ENCODE data around the gene SLC9A9.
"Not testable (repeated sequence)": the region's sequence is repeated elsewhere in the genome, so short reads cannot be mapped to it uniquely, and the experiment has no call there.

SLC9A9 gene

GRCh38 chr3:143847787-143848631 lies at the start of gene SLC9A9:
Gene SLC9A9 (minus strand): TSS chr3:143848468. CDS start chr3:143848322, 146 bp downstream.
- peak; percentile 70 for DNase-seq

GRCh38 chr3:143897576-143898295 lies 49.5 kb upstream of the SLC9A9 start:
- DNase-seq = no peak

GRCh38 chr3:143896486-143896885 lies 48.2 kb upstream of the SLC9A9 start:
- no peak for DNase-seq

- peak; percentile 56 for DNase-seq
Measured at GRCh38 chr3:143895805-143896204, 47.5 kb upstream of the SLC9A9 start.

GRCh38 chr3:143888846-143889245 lies 40.6 kb upstream of the SLC9A9 start:
- no peak for DNase-seq

GRCh38 chr3:143888166-143888565 lies 39.9 kb upstream of the SLC9A9 start:
- DNase-seq = no peak

GRCh38 chr3:143885780-143886427 lies 37.6 kb upstream of the SLC9A9 start:
- peak; percentile 83 for DNase-seq

GRCh38 chr3:143884861-143885260 lies 36.6 kb upstream of the SLC9A9 start:
- DNase-seq = no peak

GRCh38 chr3:143883151-143883550 lies 34.9 kb upstream of the SLC9A9 start:
- DNase-seq = no peak

- DNase-seq = no peak
Measured at GRCh38 chr3:143881095-143881494, 32.8 kb upstream of the SLC9A9 start.

- DNase-seq = peak; percentile 79
Measured at GRCh38 chr3:143875546-143875945, 27.3 kb upstream of the SLC9A9 start.

GRCh38 chr3:143873553-143873952 lies 25.3 kb upstream of the SLC9A9 start:
- DNase-seq = not testable (repeated sequence)

- DNase-seq = no peak
Measured at GRCh38 chr3:143865302-143865701, 17.0 kb upstream of the SLC9A9 start.

- DNase-seq = no peak
Measured at GRCh38 chr3:143859465-143860203, 11.4 kb upstream of the SLC9A9 start.

GRCh38 chr3:143856252-143856970 lies 8.1 kb upstream of the SLC9A9 start:
- no peak for DNase-seq

- DNase-seq = no peak
Measured at GRCh38 chr3:143855183-143855582, 6.9 kb upstream of the SLC9A9 start.

- no peak for DNase-seq
Measured at GRCh38 chr3:143851331-143852017, 3.2 kb upstream of the SLC9A9 start.

GRCh38 chr3:143850877-143851276 lies 2.6 kb upstream of the SLC9A9 start:
- no peak for DNase-seq

GRCh38 chr3:143849854-143850549 lies 1.7 kb upstream of the SLC9A9 start:
- DNase-seq = no peak

GRCh38 chr3:143848704-143849103 lies 436 bp upstream of the SLC9A9 start:
- DNase-seq = no peak

GRCh38 chr3:143843587-143843986 lies 4.7 kb downstream of the SLC9A9 start:
- no peak for DNase-seq

All from hematopoietic multipotent progenitor cell treated with erythropoietin and hydrocortisone succinate and interleukin-3 and kit ligand, for 6 days (in vitro differentiated cells).